ENCODE measurements around the gene C1orf226.

The C1orf226 gene

GRCh38 chr1:162366149-162366548, 15.4 kb upstream of the C1orf226 start:
- DNase-seq: no peak

- no peak for DNase-seq
Measured at GRCh38 chr1:162366671-162367070, 14.9 kb upstream of the C1orf226 start.

- no peak for DNase-seq
Measured at GRCh38 chr1:162367073-162367472, 14.5 kb upstream of the C1orf226 start.

GRCh38 chr1:162367772-162368171, 13.8 kb upstream of the C1orf226 start:
- DNase-seq: no peak

- no peak for DNase-seq
Measured at GRCh38 chr1:162368451-162368850, 13.1 kb upstream of the C1orf226 start.

GRCh38 chr1:162369571-162369970, 12.0 kb upstream of the C1orf226 start:
- DNase-seq: no peak

- no peak for DNase-seq
Measured at GRCh38 chr1:162370161-162370560, 11.4 kb upstream of the C1orf226 start.

- DNase-seq: no peak
Measured at GRCh38 chr1:162370721-162371120, 10.8 kb upstream of the C1orf226 start.

GRCh38 chr1:162371611-162372010, 9.9 kb upstream of the C1orf226 start:
- DNase-seq: no peak

- no peak for DNase-seq
Measured at GRCh38 chr1:162372159-162373071, 9.1 kb upstream of the C1orf226 start.

GRCh38 chr1:162373072-162373427, 8.5 kb upstream of the C1orf226 start:
- DNase-seq: no peak

- no peak for DNase-seq
Measured at GRCh38 chr1:162373541-162374260, 7.8 kb upstream of the C1orf226 start.

- no peak for DNase-seq
Measured at GRCh38 chr1:162374406-162374805, 7.1 kb upstream of the C1orf226 start.

GRCh38 chr1:162375463-162375862, 6.1 kb upstream of the C1orf226 start:
- DNase-seq: no peak

- DNase-seq: no peak
Measured at GRCh38 chr1:162376691-162377090, 4.8 kb upstream of the C1orf226 start, which contains the start of gene SPATA46. Gene SPATA46, minus strand, starts transcription at chr1:162376854. Its CDS starts 64 bp downstream, at chr1:162376790.

GRCh38 chr1:162380061-162380846, 1.3 kb upstream of the C1orf226 start:
- no peak for DNase-seq

- no peak for DNase-seq
Measured at GRCh38 chr1:162381941-162382750, 618 bp downstream of the C1orf226 start.

- no peak for DNase-seq
Measured at GRCh38 chr1:162383091-162383490, 1.6 kb downstream of the C1orf226 start.

- DNase-seq: no peak
Measured at GRCh38 chr1:162383516-162383915, 2.0 kb downstream of the C1orf226 start.

- DNase-seq: no peak
Measured at GRCh38 chr1:162384116-162384515, 2.6 kb downstream of the C1orf226 start.

- no peak for DNase-seq
Measured at GRCh38 chr1:162384601-162385279, 3.2 kb downstream of the C1orf226 start.

GRCh38 chr1:162385280-162385623, 3.7 kb downstream of the C1orf226 start:
- no peak for DNase-seq

All from fibroblast of skin of abdomen (primary cell).